ENCODE measurements around the gene ACSBG1. TPM values are rescaled to one million over a fixed set of nuclear protein-coding genes. Genes with fewer than 3 reads are reported as not detected.

Gene ACSBG1
- total RNA-seq, 4 donors from 2014 or later: under 0.01 to 0.21 TPM; not detected in 2

GRCh38 chr15:78274994-78275393, 40.6 kb upstream of the ACSBG1 start:
- peaks cover 0 to 57% (median 5%) of the 10 kb centered on the region in 3 donors for H3K36me3 ChIP-seq
- no peak overlapping the region for H3K27ac ChIP-seq
- 80 to 94% methylated on average over 5 of the region's 5 CpGs for WGBS, 2 donors

GRCh38 chr15:78272776-78273175, 38.4 kb upstream of the ACSBG1 start:
- Histone ChIP-seq H3K9me3 (no peaks in the 10 kb centered on the region), H3K4me1 (peaks cover 0 to 8% (median 0%) of the 10 kb centered on the region in 4 donors), H3K36me3 (peaks cover 0 to 37% (median 0%) of the 10 kb centered on the region in 3 donors), H3K27me3 (no peaks in the 10 kb centered on the region), H3K27ac (no peak overlapping the region), H3K4me3 (no peak overlapping the region)
- WGBS, 2 donors: 63 to 65% methylated on average over 3 of the region's 3 CpGs
- no peak for DNase-seq (ENCODE audit: low spot score in 2 of 2)
- TF ChIP-seq CTCF (IDR thresholded peaks at IDR 0.05) (no peak), POLR2A (IDR thresholded peaks at IDR 0.05) (no peak), EP300 (IDR thresholded peaks at IDR 0.05) (no peak)

More at GRCh38 chr15:78274994-78275393, 40.6 kb upstream of the ACSBG1 start:
- Histone ChIP-seq H3K27me3 (no peaks in the 10 kb centered on the region), H3K4me3 (no peak overlapping the region), H3K9me3 (no peaks in the 10 kb centered on the region), H3K4me1 (peaks cover 0 to 8% (median 0%) of the 10 kb centered on the region in 4 donors)
- no peak for DNase-seq (ENCODE audit: low spot score in 2 of 2)
- TF ChIP-seq POLR2A (IDR thresholded peaks at IDR 0.05): no peak
- no peak for TF ChIP-seq EP300 (IDR thresholded peaks at IDR 0.05)
- no peak for TF ChIP-seq CTCF (IDR thresholded peaks at IDR 0.05)

GRCh38 chr15:78272316-78272715, 38.0 kb upstream of the ACSBG1 start:
- Histone ChIP-seq H3K27me3 (no peaks in the 10 kb centered on the region), H3K27ac (no peak overlapping the region), H3K4me1 (peaks cover 0 to 8% (median 0%) of the 10 kb centered on the region in 4 donors), H3K9me3 (no peaks in the 10 kb centered on the region), H3K4me3 (no peak overlapping the region), H3K36me3 (peaks cover 0 to 33% (median 0%) of the 10 kb centered on the region in 3 donors)
- TF ChIP-seq EP300 (IDR thresholded peaks at IDR 0.05) (no peak), POLR2A (IDR thresholded peaks at IDR 0.05) (no peak)
- WGBS, 2 donors: 30 to 43% methylated on average over 2 of the region's 2 CpGs
- DNase-seq (ENCODE audit: low spot score in 2 of 2): no peak

- TF ChIP-seq CTCF (IDR thresholded peaks at IDR 0.05) (no peak), POLR2A (IDR thresholded peaks at IDR 0.05) (no peak), EP300 (IDR thresholded peaks at IDR 0.05) (no peak)
- Histone ChIP-seq H3K27ac (no peak overlapping the region), H3K9me3 (no peaks in the 10 kb centered on the region), H3K4me1 (peaks cover 0 to 25% (median 12%) of the 10 kb centered on the region in 4 donors), H3K27me3 (no peaks in the 10 kb centered on the region), H3K4me3 (no peak overlapping the region), H3K36me3 (no peaks in the 10 kb centered on the region)
- WGBS, 2 donors: 70 to 75% methylated on average over 2 of the region's 2 CpGs
- DNase-seq (ENCODE audit: low spot score in 2 of 2): no peak
These were observed 32.4 kb upstream of the ACSBG1 start for GRCh38 chr15:78266806-78267205.

GRCh38 chr15:78266229-78266628, 31.9 kb upstream of the ACSBG1 start:
- H3K4me1 ChIP-seq: peaks cover 0 to 25% (median 12%) of the 10 kb centered on the region in 4 donors
- no peak for DNase-seq (ENCODE audit: low spot score in 2 of 2)
- H3K27me3 ChIP-seq: no peaks in the 10 kb centered on the region
- H3K36me3 ChIP-seq: no peaks in the 10 kb centered on the region
- no peak overlapping the region for H3K4me3 ChIP-seq
- no peak for TF ChIP-seq POLR2A (IDR thresholded peaks at IDR 0.05)
- TF ChIP-seq CTCF (IDR thresholded peaks at IDR 0.05): no peak
- no peak for TF ChIP-seq EP300 (IDR thresholded peaks at IDR 0.05)
- H3K9me3 ChIP-seq: no peaks in the 10 kb centered on the region
- H3K27ac ChIP-seq: no peak overlapping the region

Data from tibial nerve (tissue), 4 donors.